Activated T-cell treated with anti-CD3 and anti-CD28 coated beads for 24 hours (primary cell): ENCODE results near the gene CSPG5.

Experiments
- DNase-seq: peaks from one replicate; pipeline ENCODE4 v3.0.0-alpha.2; 2020; ENCODE audit warnings: low read depth

CSPG5 gene

GRCh38 chr3:47578691-47579632 lies at the start of gene CSPG5:
Gene CSPG5, minus strand, starts transcription at chr3:47578865. Its CDS starts 172 bp downstream, at chr3:47578693.
- no peak for DNase-seq

- no peak for DNase-seq
Measured at GRCh38 chr3:47628426-47628825, 49.8 kb upstream of the CSPG5 start.

GRCh38 chr3:47622671-47623461 lies 44.2 kb upstream of the CSPG5 start:
- no peak for DNase-seq

- DNase-seq = no peak
Measured at GRCh38 chr3:47617086-47618010, 38.7 kb upstream of the CSPG5 start.

GRCh38 chr3:47614788-47615187 lies 36.1 kb upstream of the CSPG5 start:
- DNase-seq = no peak

- DNase-seq = no peak
Measured at GRCh38 chr3:47613722-47614121, 35.1 kb upstream of the CSPG5 start.

GRCh38 chr3:47612879-47613278 lies 34.2 kb upstream of the CSPG5 start:
- no peak for DNase-seq

GRCh38 chr3:47612178-47612577 lies 33.5 kb upstream of the CSPG5 start:
- DNase-seq = no peak

GRCh38 chr3:47611576-47611975 lies 32.9 kb upstream of the CSPG5 start:
- no peak for DNase-seq

GRCh38 chr3:47610583-47610982 lies 31.9 kb upstream of the CSPG5 start:
- no peak for DNase-seq

- DNase-seq = no peak
Measured at GRCh38 chr3:47607335-47607734, 28.7 kb upstream of the CSPG5 start.

- DNase-seq = no peak
Measured at GRCh38 chr3:47606165-47606564, 27.5 kb upstream of the CSPG5 start.

- no peak for DNase-seq
Measured at GRCh38 chr3:47605652-47606051, 27.0 kb upstream of the CSPG5 start.

- DNase-seq = no peak
Measured at GRCh38 chr3:47604145-47604544, 25.5 kb upstream of the CSPG5 start.

GRCh38 chr3:47603332-47603731 lies 24.7 kb upstream of the CSPG5 start:
- DNase-seq = no peak

- DNase-seq = no peak
Measured at GRCh38 chr3:47601281-47601680, 22.6 kb upstream of the CSPG5 start.

- DNase-seq = no peak
Measured at GRCh38 chr3:47594792-47595191, 16.1 kb upstream of the CSPG5 start.

GRCh38 chr3:47592066-47592795 lies 13.6 kb upstream of the CSPG5 start:
- no peak for DNase-seq

- DNase-seq = no peak
Measured at GRCh38 chr3:47590216-47590615, 11.6 kb upstream of the CSPG5 start.

- no peak for DNase-seq
Measured at GRCh38 chr3:47588587-47588986, 9.9 kb upstream of the CSPG5 start.

- no peak for DNase-seq
Measured at GRCh38 chr3:47588053-47588452, 9.4 kb upstream of the CSPG5 start.
